Keratinocyte (primary cell): ENCODE results near the gene KLRC3. TPM values are rescaled to one million over a fixed set of nuclear protein-coding genes. Genes with fewer than 3 reads are reported as not detected.
A peak's percentile ranks its signal among the peaks of the same experiment; 100 is the strongest.
"Not testable (repeated sequence)": the region's sequence is repeated elsewhere in the genome, so short reads cannot be mapped to it uniquely, and the experiment has no call there.

Experiments used
- DNase-seq: peaks from one replicate; pipeline ENCODE4 v3.0.0-alpha.2; 2011; ENCODE audit warnings: low read depth, missing footprints, low spot score
- FAIRE-seq: peaks from 2 replicates; lab custom pipeline; 2011; peaks lifted over from hg19 to GRCh38; lab: Jason Lieb, UNC
- H2AFZ ChIP-seq: 2 replicates; pipeline ENCODE4 v1.6.0; 2012; ENCODE audit warnings: low read length, control low read depth, inconsistent platforms; ENCODE audit not compliant: control insufficient read depth
- H3K27ac ChIP-seq: 2 replicates; pipeline ENCODE4 v1.5.1; 2011; ENCODE audit warnings: low read length; ENCODE audit not compliant: control insufficient read depth, insufficient read depth
- H3K27me3 ChIP-seq: 3 replicates; pipeline ENCODE4 v1.6.0; 2011; ENCODE audit warnings: low read length; ENCODE audit not compliant: control insufficient read depth, insufficient read depth; ENCODE audit errors: extremely low read depth
- H3K36me3 ChIP-seq, 2 experiments: 2 replicates in 1 of 2; 3 replicates in 1 of 2; pipeline ENCODE4 v1.5.1; 2011; ENCODE audit warnings: low read length in 2 of 2, mild to moderate bottlenecking in 1 of 2; ENCODE audit not compliant: control insufficient read depth in 2 of 2, insufficient read depth in 2 of 2; ENCODE audit errors: extremely low read depth in 1 of 2
- H3K4me1 ChIP-seq: 3 replicates; pipeline ENCODE4 v1.5.1; 2011; ENCODE audit warnings: low read length; ENCODE audit not compliant: control insufficient read depth, insufficient read depth; ENCODE audit errors: extremely low read depth
- H3K4me2 ChIP-seq: 3 replicates; pipeline ENCODE4 v1.6.0; 2011; ENCODE audit warnings: low read depth, low read length; ENCODE audit not compliant: control insufficient read depth, insufficient read depth; ENCODE audit errors: extremely low read depth
- H3K4me3 ChIP-seq, 3 experiments: fragments of 200-600 bp in 1 of 3; sonication (generic) in 1 of 3; 2 replicates in 2 of 3; 3 replicates in 1 of 3; pipeline ENCODE4 v1.5.1; 2011 to 2016; ENCODE audit warnings: low read length in 3 of 3, mild to moderate bottlenecking in 3 of 3, control low read depth in 2 of 3, inconsistent platforms in 1 of 3, low read depth in 1 of 3, mixed read lengths in 1 of 3, mixed run types in 1 of 3, moderate library complexity in 1 of 3; ENCODE audit not compliant: control insufficient read depth in 2 of 3, insufficient read depth in 2 of 3; ENCODE audit errors: extremely low read depth in 1 of 3
- H3K79me2 ChIP-seq: 2 replicates; pipeline ENCODE4 v1.6.0; 2012; ENCODE audit warnings: low read length; ENCODE audit not compliant: control insufficient read depth, insufficient read depth
- H3K9ac ChIP-seq: 3 replicates; pipeline ENCODE4 v1.6.0; 2011; ENCODE audit warnings: low read length; ENCODE audit not compliant: control insufficient read depth, insufficient read depth; ENCODE audit errors: extremely low read depth
- H3K9me1 ChIP-seq: 3 replicates; pipeline ENCODE4 v1.6.0; 2011; ENCODE audit warnings: low read length; ENCODE audit not compliant: control insufficient read depth, insufficient read depth; ENCODE audit errors: extremely low read depth
- H3K9me3 ChIP-seq: 2 replicates; pipeline ENCODE4 v1.5.1; 2012; ENCODE audit warnings: low read depth, low read length; ENCODE audit not compliant: control insufficient read depth
- H4K20me1 ChIP-seq: 3 replicates; pipeline ENCODE4 v1.6.0; 2011; ENCODE audit warnings: low read length; ENCODE audit not compliant: control insufficient read depth, insufficient read depth; ENCODE audit errors: extremely low read depth
- dilution Hi-C: fragments of 300-500 bp; cut with MboI; formaldehyde crosslinking; loops from one replicate; pipeline ENCODE4 v1.7.0; 2020; ENCODE audit warnings: low sequenced_read_pairs; ENCODE audit not compliant: extremely low pct_ligation_motif_present
- polyA plus RNA-seq, 5 experiments: library from polyadenylated mRNA; depleted of rRNA in 3 of 5; stranded (reverse) in 3 of 5; stranded (forward) in 1 of 5; unstranded in 1 of 5; fragments of >200 nt; gene quantifications; 1 replicate in 1 of 5; 2 replicates in 3 of 5; 3 replicates in 1 of 5; pipeline versions ENCODE4 v1.2.1 to v1.2.3, GENCODE V29; 2011 to 2012; ENCODE audit warnings: missing spikeins in 2 of 5, low read depth in 1 of 5, low replicate concordance in 1 of 5

The KLRC3 gene
- polyA plus RNA-seq, 1 donor (not counting 4 experiments of a cell fraction or from before 2014, with no cell fraction given), result not detected

- H3K4me3 ChIP-seq, H4K20me1 ChIP-seq, H3K79me2 ChIP-seq, DNase-seq, H3K4me2 ChIP-seq, H3K27ac ChIP-seq, H2AFZ ChIP-seq, dilution Hi-C loops, H3K9me3 ChIP-seq, H3K4me1 ChIP-seq, H3K9ac ChIP-seq, H3K27me3 ChIP-seq, H3K36me3 ChIP-seq, H3K9me1 ChIP-seq: not testable (repeated sequence)
- FAIRE-seq, result peak; percentile 64
Observed at GRCh38 chr12:10439608-10440274, 19.3 kb upstream of the KLRC3 start.

GRCh38 chr12:10437601-10438000 lies 17.2 kb upstream of the KLRC3 start:
- H3K9me1 ChIP-seq, H2AFZ ChIP-seq, H3K79me2 ChIP-seq, H3K4me1 ChIP-seq, H4K20me1 ChIP-seq, H3K36me3 ChIP-seq, H3K4me3 ChIP-seq, DNase-seq, H3K27ac ChIP-seq, H3K27me3 ChIP-seq, H3K9ac ChIP-seq, H3K9me3 ChIP-seq, dilution Hi-C loops, H3K4me2 ChIP-seq: not testable (repeated sequence)
- peak; percentile 97 for FAIRE-seq

GRCh38 chr12:10435816-10436215 lies 15.4 kb upstream of the KLRC3 start, which contains the start of gene KLRC2:
KLRC2 (minus strand) TSS chr12:10436010; CDS start chr12:10435986, 24 bp downstream.
- not testable (repeated sequence) for H2AFZ ChIP-seq, FAIRE-seq, H3K4me2 ChIP-seq

GRCh38 chr12:10430623-10431022 lies 10.2 kb upstream of the KLRC3 start:
- H3K27ac ChIP-seq, H2AFZ ChIP-seq, dilution Hi-C loops, H3K36me3 ChIP-seq, H3K27me3 ChIP-seq, H3K9ac ChIP-seq, H3K4me3 ChIP-seq, H3K4me2 ChIP-seq, H3K9me3 ChIP-seq, H3K79me2 ChIP-seq, H3K9me1 ChIP-seq, H3K4me1 ChIP-seq, H4K20me1 ChIP-seq, DNase-seq: not testable (repeated sequence)
- peak; percentile 52 for FAIRE-seq

More at GRCh38 chr12:10435816-10436215, 15.4 kb upstream of the KLRC3 start, which contains the start of gene KLRC2:
- H3K36me3 ChIP-seq, DNase-seq, H3K27me3 ChIP-seq, H3K4me3 ChIP-seq, H3K9me1 ChIP-seq, H3K79me2 ChIP-seq, dilution Hi-C loops, H3K9ac ChIP-seq, H3K9me3 ChIP-seq, H3K27ac ChIP-seq, H4K20me1 ChIP-seq, H3K4me1 ChIP-seq: not testable (repeated sequence)

- H4K20me1 ChIP-seq, H3K9me1 ChIP-seq, H3K27ac ChIP-seq, H3K79me2 ChIP-seq, H3K4me2 ChIP-seq, H3K4me1 ChIP-seq, H3K4me3 ChIP-seq, H3K36me3 ChIP-seq, dilution Hi-C loops, DNase-seq, FAIRE-seq, H3K9me3 ChIP-seq, H3K9ac ChIP-seq, H2AFZ ChIP-seq, H3K27me3 ChIP-seq: not testable (repeated sequence)
Observed at GRCh38 chr12:10425938-10426337, 5.5 kb upstream of the KLRC3 start.
